Adrenal gland (tissue), 12 donors: ENCODE measurements around the gene ATP12A. TPM values are rescaled to one million over a fixed set of nuclear protein-coding genes. Genes with fewer than 3 reads are reported as not detected.

Experiments
- DNase-seq, 7 donors: peaks; one replicate each; pipeline ENCODE4 v3.0.0-alpha.2; 2019 to 2020
- H3K27ac ChIP-seq, 5 donors: fragments of 200-600 bp; sonication (generic) in 4 of 5; 1 replicate in 3 of 5; 2 replicates in 2 of 5; pipeline versions ENCODE4 v1.5.1 to v1.8.0; 2016 to 2020; ENCODE audit warnings: mild to moderate bottlenecking in 1 of 5
- H3K27me3 ChIP-seq: fragments of 200-600 bp; 2 replicates; pipeline ENCODE4 v1.8.0; 2021
- H3K36me3 ChIP-seq, 2 donors: fragments of 200-600 bp; replicated peaks in 1 of 2; 1 replicate in 1 of 2; 2 replicates in 1 of 2; pipeline versions ENCODE4 v1.5.1 to v1.8.0; 2018 to 2022
- H3K4me1 ChIP-seq, 2 donors: fragments of 200-600 bp; replicated peaks in 1 of 2; 1 replicate in 1 of 2; 2 replicates in 1 of 2; pipeline versions ENCODE4 v1.5.1 to v1.8.0; 2018 to 2021
- H3K4me3 ChIP-seq, 4 donors: fragments of 200-600 bp; sonication (generic) in 3 of 4; one replicate each; pipeline ENCODE4 v1.5.1; 2016 to 2018
- H3K9me3 ChIP-seq, 3 donors: fragments of 200-600 bp; sonication (generic) in 1 of 3; replicated peaks in 1 of 3; 1 replicate in 2 of 3; 2 replicates in 1 of 3; pipeline versions ENCODE4 v1.5.1 to v1.8.0; 2016 to 2021
- CTCF ChIP-seq, 6 experiments: fragments of 450-650 bp in 4 of 6; fragments of 200-600 bp in 2 of 6; sonication (generic) in 1 of 6; IDR thresholded peaks; 1 replicate in 5 of 6; 2 replicates in 1 of 6; pipeline versions ENCODE4 v1.5.1 to v1.8.0; 2016 to 2021; ENCODE audit warnings: antibody characterized with exemption in 6 of 6, mild to moderate bottlenecking in 2 of 6, moderate library complexity in 1 of 6
- POLR2A ChIP-seq, 2 donors: fragments of 450-650 bp; IDR thresholded peaks; one replicate each; pipeline ENCODE4 v1.6.1; 2017; ENCODE audit warnings: antibody characterized with exemption in 2 of 2, mild to moderate bottlenecking in 2 of 2, moderate library complexity in 1 of 2
- WGBS, 4 donors: extraction: QIAGEN DNeasy Blood & Tissue Kit in 2 of 4; methylation state at CpG; one replicate each; pipeline versions ENCODE4 v1.1.5 to v1.1.7; 2013 to 2017; 5-methylcytosine and 5-hydroxymethylcytosine counted together
- intact Hi-C, 2 donors: fragments of 100-400 bp; cut with DNase I; formaldehyde crosslinking; loops; one replicate each; pipeline versions ENCODE4 v1.14.1 to v1.15.0; 2022 to 2023
- polyA plus RNA-seq, 3 donors: library from polyadenylated mRNA; stranded (reverse); fragments of 200-250 nt in 2 of 3; fragments of 350-450 nt in 1 of 3; fragmentation: Illumina TruSeq in 1 of 3; extraction: RNeasy Lipid Tissue Mini Kit (QIAGEN cat#74804) in 1 of 3; gene quantifications; one replicate each; pipeline ENCODE4 v1.2.3, GENCODE V29; 2013 to 2014
- total RNA-seq, 9 donors: library from RNA; depleted of rRNA in 4 of 9; stranded (reverse); fragments of >200 nt in 4 of 9; fragments of 120-200 nt in 1 of 9; fragmentation: NEBNext Ultra II Directional in 1 of 9; extraction: Animal tissue kit (Norgen Biotek cat#: 25700) in 1 of 9; gene quantifications; one replicate each; pipeline versions ENCODE4 v1.1.0 to v1.2.4, GENCODE V29; 2013 to 2023
- donor health status: healthy with polysubstance abuse.
- donor health status: Bipolar disorder and iron deficiency.
- donor health status: DM: yes; HTN: yes; CAD: no.
- donor health status: DM: no; HTN: no; CAD: no.
- donor health status: DM: no; HTN: no; CAD: no.
- donor health status: DM: yes; HTN: yes; CAD: no.

The ATP12A gene
- total and polyA plus RNA-seq, 12 donors, result 0.04 to 0.06 TPM; not detected in 10

- no peaks in the 10 kb centered on the region for H3K36me3 ChIP-seq
- WGBS, 4 donors, result 20 to 64% (median 37%) methylated on average over 1 of the region's 1 CpG
- intact Hi-C loops, result no loop called here
Observed at GRCh38 chr13:24644036-24644435, 36.2 kb upstream of the ATP12A start.

GRCh38 chr13:24648271-24648670 lies 31.9 kb upstream of the ATP12A start:
- Histone ChIP-seq H3K4me3 (no peak overlapping the region), H3K9me3 (no peaks in the 10 kb centered on the region), H3K27ac (no peak overlapping the region), H3K36me3 (no peaks in the 10 kb centered on the region), H3K4me1 (no peaks in the 10 kb centered on the region), H3K27me3 (no peaks in the 10 kb centered on the region)
- TF ChIP-seq CTCF (IDR thresholded peaks at IDR 0.05) (no peak), POLR2A (IDR thresholded peaks at IDR 0.05) (no peak)
- intact Hi-C loops, result no loop called here
- no peak for DNase-seq

More at GRCh38 chr13:24644036-24644435, 36.2 kb upstream of the ATP12A start:
- H3K4me3 ChIP-seq, result no peak overlapping the region
- TF ChIP-seq POLR2A (IDR thresholded peaks at IDR 0.05) (no peak), CTCF (IDR thresholded peaks at IDR 0.05) (no peak)
- no peaks in the 10 kb centered on the region for H3K9me3 ChIP-seq
- no peaks in the 10 kb centered on the region for H3K27me3 ChIP-seq
- H3K4me1 ChIP-seq, result no peaks in the 10 kb centered on the region
- DNase-seq, result peak in 5 of 7 donors; percentile 29 to 63 (median 30)
- H3K27ac ChIP-seq, result no peak overlapping the region

GRCh38 chr13:24648983-24649687 lies 31.1 kb upstream of the ATP12A start:
- TF ChIP-seq POLR2A (IDR thresholded peaks at IDR 0.05), result no peak
- no peak for TF ChIP-seq CTCF (IDR thresholded peaks at IDR 0.05)
- Histone ChIP-seq H3K36me3 (no peaks in the 10 kb centered on the region), H3K4me3 (no peak overlapping the region), H3K27ac (no peak overlapping the region), H3K9me3 (no peaks in the 10 kb centered on the region), H3K27me3 (no peaks in the 10 kb centered on the region), H3K4me1 (no peaks in the 10 kb centered on the region)
- DNase-seq, result no peak
- 79 to 88% (median 83%) methylated on average over 13 to 14 of the region's 14 CpGs for WGBS, 4 donors
- intact Hi-C loops, result no loop called here

GRCh38 chr13:24649688-24650043 lies 30.5 kb upstream of the ATP12A start:
- Histone ChIP-seq H3K9me3 (no peaks in the 10 kb centered on the region), H3K4me1 (no peaks in the 10 kb centered on the region), H3K36me3 (no peaks in the 10 kb centered on the region), H3K27ac (no peak overlapping the region), H3K27me3 (no peaks in the 10 kb centered on the region), H3K4me3 (no peak overlapping the region)
- TF ChIP-seq CTCF (IDR thresholded peaks at IDR 0.05), result no peak
- TF ChIP-seq POLR2A (IDR thresholded peaks at IDR 0.05), result no peak
- DNase-seq, result no peak
- intact Hi-C loops, result no loop called here
- 63 to 76% (median 74%) methylated on average over 2 of the region's 2 CpGs for WGBS, 4 donors
